Measurements from ENCODE around the gene BCL6B.
A peak's percentile ranks its signal among the peaks of the same experiment; 100 is the strongest.

BCL6B gene

DNA sequence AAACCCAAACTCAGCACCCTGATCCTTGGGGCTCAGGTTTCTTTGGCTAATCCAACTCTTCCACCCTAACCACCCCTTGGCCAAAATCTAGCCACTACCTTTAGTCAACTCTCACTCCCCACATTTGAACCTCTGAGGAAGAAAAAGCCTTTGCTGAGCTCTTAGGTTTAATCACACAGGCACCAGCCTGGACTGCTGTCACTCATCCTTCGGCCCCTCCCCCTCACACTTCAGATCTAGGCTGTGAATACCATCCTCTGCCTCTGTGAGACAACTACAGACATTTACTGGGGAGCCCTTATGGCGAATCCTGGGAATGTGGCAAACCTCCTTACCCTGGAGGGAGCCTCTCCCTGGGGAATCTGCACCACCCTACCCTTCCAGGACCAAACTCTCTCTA, 15.7 kb upstream of the BCL6B start:
- DNase-seq (ENCODE audit: low read depth) = no peak

DNA sequence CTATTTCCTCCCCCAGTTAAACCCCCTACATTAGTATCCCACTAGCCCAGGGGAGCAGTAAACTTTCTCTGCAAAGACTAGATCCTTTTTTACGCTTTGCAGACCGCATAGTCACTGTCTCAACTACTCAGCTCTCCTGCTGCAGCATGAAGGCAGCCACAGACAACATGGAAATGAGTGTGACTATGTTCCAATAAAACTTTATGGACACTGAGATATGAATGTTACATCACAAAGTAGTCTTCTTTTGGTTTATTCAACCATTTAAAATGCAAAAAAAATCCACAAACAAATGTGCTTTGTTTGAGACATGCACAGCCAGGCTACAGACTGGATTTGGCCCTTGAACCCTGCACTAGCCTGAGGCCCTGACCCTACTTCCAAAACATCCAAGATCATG, 12.3 kb upstream of the BCL6B start:
- no peak for DNase-seq (ENCODE audit: low read depth)

DNA sequence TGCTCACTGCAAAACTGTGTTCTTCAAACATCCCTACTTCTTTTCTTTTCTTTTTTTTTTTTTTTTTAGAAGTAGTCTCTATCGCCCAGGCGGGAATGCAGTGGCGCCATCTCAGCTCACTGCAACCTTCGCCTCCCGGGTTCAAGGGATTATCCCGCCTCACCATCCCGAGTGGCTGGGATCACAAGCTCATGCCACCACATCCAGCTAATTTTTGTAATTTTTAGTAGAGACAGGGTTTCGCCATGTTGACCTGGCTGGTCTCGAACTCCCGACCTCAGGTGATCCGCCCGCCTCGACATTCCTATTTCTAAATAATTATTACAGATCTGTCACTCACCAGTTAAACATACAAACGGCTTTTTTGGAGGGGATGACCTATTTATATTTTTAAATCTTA, 11.4 kb upstream of the BCL6B start:
- no peak for DNase-seq (ENCODE audit: low read depth)

DNA sequence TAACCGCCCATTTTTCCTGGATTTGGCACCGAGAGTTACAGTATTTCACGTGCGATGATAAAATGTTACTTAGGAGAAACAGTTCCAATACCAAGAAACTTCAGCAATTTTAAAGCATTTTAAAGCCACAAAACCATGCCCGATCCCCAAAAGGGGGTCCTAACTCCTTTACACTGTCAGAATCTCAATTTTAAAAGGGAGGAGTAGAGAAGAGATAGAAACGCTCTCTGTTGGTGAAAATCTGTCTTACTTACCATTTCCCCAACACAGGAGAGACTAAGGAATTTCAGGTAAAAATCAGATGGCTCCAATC, 11.0 kb upstream of the BCL6B start:
- DNase-seq (ENCODE audit: low read depth) = no peak

DNA sequence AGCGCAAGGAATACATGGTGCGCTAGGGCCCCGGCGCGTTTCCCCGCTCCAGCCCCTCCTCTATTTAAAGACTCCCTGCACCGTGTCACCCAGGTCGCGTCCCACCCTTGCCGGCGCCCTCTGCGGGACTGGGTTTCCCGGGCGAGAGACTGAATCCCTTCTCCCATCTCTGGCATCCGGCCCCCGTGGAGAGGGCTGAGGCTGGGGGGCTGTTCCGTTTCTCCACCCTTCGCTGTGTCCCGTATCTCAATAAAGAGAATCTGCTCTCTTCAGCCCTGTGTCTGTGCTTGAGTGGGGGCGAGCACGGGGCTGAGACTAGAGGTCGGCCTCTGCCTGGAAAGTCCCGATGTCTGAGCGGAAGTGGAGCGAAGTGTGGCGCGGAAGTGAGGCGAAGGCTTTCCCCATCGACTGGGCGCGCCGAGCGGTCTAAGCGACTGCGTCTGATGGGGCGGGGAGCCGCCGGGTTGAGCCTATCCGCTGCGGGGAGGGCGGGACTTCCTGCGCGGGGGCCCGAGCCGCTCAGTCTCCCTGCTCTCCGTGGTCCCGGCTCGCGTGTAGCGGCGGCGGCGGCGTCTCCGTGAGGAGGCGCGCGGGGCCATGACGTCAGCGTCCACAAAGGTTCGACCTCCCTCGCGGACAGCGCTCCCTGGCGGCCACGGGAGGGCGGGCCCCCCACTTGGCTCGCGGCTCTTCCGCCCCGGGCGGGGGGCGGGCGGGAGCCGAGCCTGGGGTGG, 8.4 kb upstream of the BCL6B start:
- peak; percentile 96 for DNase-seq (ENCODE audit: low read depth)

DNA sequence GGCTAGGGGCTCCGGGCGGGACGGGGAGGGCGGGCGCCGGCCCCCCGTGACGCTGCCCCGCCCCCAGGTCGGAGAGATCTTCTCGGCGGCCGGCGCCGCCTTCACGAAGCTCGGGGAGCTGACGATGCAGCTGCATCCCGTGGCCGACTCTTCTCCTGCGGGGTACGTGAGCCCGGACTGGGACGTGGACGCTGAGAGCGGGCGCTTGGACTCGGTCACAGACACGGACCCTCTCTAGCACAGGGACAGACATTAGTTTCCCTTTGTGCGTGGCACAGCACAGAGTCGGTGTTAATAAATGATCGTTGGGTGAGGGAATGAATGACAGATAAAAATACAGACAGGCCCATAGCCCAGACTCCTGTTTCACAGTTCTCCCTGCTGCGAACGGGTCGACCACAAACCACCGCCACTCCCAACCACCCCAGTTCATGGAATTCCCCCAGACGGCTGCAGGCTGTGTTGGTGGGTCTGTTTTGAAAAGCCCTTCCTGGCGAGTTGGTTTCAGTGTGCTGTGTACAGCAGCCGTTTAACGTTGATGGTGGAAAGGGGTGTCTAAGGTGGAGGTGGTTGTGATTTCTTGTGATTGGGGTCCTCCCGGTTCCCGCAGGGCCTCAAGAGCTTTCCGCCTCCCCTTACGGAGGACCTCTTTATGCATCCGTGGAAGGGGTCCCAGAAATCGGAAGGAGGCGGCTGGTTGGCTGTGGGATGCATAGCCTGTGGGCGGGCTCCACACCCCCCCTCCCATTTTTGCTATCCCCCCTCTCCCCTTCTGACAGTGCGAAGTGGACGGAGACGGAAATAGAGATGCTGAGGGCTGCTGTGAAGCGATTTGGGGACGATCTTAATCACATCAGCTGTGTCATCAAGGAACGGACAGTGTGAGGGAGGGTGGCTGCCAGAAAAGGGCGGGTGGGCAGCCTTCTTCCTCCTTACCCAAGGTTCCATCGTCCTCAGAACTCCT, 7.6 kb upstream of the BCL6B start:
- DNase-seq (ENCODE audit: low read depth) = peak; percentile 72

DNA sequence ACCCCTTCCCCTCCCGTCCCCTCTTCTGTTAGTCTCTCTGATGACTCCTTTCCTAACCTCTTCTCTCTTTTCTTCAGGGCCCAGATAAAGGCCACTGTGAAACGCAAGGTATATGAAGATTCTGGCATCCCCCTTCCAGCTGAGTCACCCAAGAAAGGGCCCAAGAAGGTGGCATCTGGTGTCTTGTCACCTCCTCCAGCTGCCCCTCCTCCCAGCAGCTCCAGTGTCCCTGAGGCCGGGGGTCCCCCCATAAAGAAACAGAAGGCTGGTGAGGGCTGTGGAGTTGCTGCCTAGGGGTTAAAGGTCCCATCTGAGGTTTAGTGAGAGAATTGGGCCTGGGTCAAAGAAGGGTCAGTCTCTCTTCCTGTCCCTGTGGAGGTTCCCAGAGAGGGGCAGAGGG, 6.4 kb upstream of the BCL6B start:
- no peak for DNase-seq (ENCODE audit: low read depth)

DNA sequence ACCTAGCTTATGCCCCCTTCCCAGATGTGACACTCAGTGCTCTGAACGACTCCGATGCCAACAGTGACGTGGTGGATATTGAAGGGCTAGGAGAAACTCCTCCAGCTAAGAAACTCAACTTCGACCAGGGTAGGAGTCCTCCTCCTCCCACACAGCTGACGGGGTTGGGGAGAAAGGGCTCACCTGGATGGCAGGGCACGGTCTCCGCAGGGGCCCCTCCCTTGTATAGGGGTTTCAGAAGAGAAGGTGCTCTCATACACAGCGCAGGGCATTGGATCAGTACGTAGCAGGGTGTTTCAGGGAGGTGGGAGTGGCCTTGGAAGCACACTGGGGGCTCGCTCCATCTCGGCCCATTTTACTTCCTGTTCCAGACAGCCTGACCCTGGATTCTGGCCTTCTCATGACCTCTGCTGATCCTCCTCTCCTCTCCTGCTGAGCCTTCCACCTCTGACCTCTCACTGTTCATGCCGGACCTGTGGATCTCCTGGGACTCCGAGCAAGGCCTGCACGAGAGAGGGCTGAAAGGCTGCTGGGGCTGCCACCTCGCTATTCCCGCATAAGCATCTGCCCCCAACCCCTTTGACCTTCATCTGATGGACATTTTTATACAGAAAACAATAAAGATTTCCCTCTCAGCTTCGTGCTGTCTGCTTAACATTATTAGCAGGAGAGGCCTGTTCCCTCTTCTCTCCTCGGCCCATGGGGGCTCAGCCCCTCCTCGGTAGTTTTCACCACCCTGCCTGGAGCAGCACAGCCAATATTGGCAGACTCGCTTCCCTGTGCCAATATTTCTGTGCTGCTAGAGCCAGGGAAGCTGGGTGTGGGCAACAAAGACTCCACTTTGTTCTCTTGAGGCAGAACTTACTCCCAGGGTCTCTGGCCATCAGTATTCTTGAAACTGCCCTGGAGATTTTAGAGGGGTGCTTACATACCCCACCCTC, 5.7 kb upstream of the BCL6B start:
- DNase-seq (ENCODE audit: low read depth) = no peak

DNA sequence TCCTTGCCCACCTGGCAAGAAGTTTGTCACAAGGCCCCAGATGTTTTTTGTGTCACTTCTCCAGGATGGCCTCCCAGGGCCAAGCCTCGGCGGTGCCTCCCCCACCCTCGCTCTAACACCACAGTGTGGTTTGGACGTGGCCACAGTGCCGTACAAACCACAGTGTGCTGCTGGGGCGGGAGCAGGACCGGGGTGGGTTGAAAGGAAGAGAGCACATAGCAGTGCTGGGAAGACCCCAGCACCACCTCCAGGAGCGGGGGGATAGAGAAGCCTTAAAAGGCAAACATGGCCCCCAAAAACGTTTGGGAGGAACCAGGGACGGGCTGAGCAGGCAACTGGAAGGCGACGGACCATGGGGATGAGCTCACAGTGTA, 5.0 kb upstream of the BCL6B start:
- no peak for DNase-seq (ENCODE audit: low read depth)

DNA sequence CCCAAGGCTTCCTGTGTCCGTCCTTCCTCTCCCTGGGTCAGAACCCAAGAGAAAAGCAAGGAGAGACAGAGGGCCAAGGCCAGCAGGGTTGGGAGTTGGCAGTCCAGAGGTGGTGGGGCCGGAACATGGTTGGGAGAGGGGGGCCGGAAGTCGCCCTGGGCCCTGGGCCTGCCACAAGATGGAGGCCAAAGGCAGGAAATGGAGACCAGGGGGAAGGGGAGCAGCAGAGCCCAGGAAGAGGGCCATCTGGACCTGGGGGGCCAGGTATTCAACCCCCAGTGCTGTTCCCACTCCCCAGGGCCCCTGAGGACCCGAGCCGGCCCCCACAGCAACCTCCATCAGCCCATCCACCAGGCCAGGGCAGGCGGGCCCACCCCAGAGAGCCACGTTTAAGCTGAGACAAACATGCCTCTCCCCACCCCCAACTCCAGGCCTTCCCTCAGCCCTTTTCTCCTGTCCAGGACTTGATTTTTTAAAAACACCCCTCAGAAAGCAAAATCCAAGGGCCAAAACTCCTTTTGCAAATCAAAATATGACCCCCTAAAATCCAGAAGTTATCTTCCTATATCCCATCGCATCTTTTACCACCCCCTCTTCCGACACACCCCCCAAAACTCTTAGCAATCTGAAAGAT, 4.4 kb upstream of the BCL6B start:
- no peak for DNase-seq (ENCODE audit: low read depth)

DNA sequence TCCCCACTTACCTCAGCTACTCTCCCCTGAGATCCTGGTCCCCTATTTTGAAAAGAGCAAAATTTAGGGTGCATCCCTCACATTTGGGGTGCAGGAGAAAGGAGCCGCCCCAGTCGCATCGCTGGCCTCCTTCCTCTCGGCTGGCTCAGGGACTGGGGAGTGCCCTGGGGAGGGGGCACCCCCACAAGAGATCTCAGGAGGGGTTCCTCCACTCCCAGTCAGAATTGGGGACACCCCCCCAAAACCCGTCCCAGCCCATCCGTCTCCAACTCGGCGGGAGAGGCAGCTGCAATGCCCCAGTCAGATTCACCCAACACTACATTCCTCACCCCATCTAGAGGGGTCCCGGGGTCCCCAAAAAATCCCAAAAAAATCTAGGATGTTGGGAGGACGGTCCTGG, 3.5 kb upstream of the BCL6B start:
- DNase-seq (ENCODE audit: low read depth) = no peak

DNA sequence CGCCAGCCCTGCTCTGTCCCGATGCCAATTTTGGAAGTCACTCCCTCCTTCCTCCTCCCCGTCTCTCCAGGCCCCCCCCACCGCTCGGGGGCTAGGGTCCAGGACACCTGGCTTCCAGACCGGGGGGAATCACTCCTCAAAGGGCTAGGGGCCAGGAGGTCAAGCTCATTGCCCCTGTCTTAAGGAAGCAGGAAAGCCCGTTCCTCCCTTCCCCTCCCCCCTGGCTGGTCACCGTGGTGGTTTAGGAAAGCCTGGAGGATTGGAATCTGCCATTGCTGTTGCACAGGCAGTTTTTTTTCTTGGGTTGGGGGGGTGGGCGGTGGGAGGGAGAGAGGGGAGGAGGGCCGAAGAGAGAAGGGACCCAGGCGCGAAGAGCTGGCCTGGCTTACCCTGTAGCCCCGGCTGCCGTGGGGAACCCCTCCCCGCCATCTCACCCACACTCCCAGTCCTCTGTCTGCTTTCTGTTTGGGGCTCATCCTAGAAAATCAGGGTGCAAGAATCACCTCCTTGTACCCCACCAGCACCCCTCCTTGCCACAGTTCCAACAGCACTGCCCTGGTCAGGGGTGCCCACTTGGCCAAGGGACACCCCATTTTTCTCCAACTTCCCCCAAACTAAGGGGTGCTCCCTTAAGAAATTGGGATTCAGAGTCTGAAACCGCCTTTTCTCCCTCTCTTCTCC, 2.9 kb upstream of the BCL6B start:
- no peak for DNase-seq (ENCODE audit: low read depth)

DNA sequence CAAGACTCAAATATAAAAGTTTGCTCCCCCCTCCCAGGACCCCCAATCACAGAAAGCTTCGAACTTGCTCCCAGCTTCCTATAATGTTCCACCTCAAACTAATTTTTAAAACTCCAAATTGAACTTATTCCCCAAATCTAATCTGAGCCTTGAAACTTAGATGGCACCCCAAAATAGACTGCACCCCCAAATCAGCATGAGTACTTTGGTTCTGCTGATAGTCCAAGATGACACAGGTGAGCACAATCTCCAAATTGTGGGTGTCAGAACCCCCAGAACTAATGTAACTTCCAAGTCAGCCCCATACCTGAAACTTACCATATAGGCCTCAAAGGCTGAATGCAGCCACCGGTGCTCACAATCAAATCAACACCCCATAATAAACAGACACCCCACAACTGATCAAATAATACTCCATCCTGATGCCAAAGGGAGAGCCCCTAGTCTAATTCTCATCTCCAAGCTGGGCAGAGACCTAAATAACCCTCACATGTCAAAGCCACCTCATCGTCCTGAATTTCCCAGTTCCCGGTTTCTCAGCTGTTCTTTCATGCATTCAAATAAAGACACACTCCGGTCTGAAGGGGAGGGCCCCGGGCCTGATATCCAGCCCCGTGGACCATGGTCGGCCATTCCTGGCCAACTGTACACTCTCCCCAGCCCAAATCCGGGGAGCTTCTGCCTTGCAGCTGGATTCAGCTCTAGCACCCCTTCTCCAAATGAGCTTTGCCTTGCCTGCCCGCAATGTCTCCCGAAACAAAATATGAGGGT, 1.8 kb upstream of the BCL6B start:
- no peak for DNase-seq (ENCODE audit: low read depth)

DNA sequence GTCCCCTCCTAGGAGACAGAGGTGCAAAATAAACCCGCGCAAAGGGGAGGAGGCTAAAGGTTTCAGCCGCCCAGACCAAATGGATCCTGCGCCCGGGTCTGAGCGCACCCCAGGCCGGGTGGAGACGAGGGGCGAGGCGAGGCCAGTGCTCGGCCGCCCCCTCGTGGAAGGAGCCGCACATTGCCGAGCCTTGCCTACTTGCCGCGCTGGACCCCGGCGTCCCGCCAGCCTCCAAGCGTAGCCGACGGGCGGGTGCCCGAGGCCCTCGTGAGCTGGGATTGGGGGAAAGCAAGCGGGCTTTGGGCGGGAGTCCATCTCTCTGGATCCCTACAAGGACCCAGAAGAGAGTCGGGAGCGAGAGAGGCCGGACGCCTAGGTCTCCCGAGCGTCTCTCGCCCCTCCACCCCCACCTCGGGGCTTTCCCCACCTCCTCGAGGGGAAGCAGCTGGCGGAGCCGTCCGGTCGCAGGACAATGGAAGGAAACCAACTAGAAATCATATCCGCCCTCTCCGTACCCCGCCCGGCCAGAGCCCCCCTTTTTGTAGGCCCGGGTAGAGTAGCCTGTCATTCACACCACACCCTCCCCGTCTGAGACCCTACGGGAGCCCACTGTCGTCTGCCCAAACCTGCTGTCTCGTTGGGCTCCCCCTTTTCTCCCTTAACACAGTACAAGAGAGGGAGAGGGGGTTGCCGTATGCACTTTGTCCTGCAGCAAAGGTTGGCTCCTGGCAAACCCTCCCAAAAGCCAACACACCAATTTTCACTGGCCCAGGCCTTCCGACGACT, 664 bp upstream of the BCL6B start:
- peak; percentile 72 for DNase-seq (ENCODE audit: low read depth)

DNA sequence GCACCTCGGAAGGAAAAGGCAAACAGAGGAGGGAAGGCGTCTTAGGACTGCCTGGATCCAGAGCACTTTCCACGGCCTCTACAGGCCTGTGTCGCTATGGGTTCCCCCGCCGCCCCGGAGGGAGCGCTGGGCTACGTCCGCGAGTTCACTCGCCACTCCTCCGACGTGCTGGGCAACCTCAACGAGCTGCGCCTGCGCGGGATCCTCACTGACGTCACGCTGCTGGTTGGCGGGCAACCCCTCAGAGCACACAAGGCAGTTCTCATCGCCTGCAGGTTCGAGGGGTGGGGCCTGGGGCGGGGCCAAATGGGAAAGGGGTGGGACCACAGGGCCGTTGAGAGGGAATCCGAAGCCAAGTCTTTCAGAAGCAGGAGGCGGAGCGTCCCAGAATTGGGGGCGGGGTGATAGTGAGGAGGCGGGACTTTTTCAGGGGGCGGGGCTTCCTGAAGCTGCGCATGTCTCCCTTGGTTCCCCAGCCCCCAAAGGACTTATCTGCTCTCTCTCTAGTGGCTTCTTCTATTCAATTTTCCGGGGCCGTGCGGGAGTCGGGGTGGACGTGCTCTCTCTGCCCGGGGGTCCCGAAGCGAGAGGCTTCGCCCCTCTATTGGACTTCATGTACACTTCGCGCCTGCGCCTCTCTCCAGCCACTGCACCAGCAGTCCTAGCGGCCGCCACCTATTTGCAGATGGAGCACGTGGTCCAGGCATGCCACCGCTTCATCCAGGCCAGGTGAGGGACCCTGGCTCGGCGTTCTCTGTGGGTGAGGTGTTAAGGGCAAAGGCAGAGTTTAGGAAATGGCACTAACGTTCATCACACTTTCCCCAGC, 939 bp downstream of the BCL6B start:
- DNase-seq (ENCODE audit: low read depth) = peak; percentile 89

DNA sequence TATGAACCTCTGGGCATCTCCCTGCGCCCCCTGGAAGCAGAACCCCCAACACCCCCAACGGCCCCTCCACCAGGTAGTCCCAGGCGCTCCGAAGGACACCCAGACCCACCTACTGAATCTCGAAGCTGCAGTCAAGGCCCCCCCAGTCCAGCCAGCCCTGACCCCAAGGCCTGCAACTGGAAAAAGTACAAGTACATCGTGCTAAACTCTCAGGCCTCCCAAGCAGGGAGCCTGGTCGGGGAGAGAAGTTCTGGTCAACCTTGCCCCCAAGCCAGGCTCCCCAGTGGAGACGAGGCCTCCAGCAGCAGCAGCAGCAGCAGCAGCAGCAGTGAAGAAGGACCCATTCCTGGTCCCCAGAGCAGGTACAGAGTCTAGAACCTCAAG, 1.5 kb downstream of the BCL6B start:
- no peak for DNase-seq (ENCODE audit: low read depth)

DNA sequence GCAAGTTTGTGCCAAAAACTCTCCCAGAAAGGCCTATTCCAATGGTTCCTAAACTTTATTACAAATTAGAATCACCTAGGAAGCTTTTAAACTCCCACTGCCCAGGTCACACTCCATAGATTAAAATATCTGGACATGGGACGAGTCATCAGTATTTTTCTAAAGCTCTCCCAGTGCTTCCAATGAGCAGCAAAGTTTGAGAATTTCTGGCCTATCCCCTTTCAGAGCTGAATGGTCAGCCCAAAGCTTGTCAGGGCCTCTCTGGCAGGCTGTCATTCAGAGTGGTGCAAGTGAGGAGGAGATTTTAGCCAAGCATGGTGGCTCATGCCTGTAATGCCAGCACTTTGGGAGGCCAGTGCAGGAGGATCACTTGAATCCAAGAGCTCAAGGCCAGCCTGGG, 2.4 kb downstream of the BCL6B start:
- no peak for DNase-seq (ENCODE audit: low read depth)

DNA sequence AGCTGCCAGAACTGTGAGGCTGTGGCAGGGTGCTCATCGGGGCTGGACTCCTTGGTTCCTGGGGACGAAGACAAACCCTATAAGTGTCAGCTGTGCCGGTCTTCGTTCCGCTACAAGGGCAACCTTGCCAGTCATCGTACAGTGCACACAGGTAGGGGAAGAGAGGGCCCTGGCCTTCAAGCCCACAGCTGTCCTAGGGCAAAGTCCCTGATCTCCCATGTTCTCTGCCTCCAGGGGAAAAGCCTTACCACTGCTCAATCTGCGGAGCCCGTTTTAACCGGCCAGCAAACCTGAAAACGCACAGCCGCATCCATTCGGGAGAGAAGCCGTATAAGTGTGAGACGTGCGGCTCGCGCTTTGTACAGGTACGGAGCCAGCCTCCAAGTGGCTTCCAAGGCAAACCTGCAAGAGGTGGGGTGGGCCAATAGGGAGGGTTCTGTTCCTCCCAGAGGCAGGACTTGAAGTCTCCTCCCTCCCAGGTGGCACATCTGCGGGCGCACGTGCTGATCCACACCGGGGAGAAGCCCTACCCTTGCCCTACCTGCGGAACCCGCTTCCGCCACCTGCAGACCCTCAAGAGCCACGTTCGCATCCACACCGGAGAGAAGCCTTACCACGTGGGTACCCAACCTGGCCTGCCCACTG, 3.7 kb downstream of the BCL6B start:
- DNase-seq (ENCODE audit: low read depth) = no peak

Measured in activated T-cell treated with anti-CD3 and anti-CD28 coated beads for 24 hours (primary cell).